GM12801 (cell line): ENCODE data around the gene CSRP2.

ENCODE experiments used
- CTCF ChIP-seq: IDR thresholded peaks from one replicate; pipeline ENCODE4 v1.5.1; 2011; ENCODE audit warnings: control low read depth; ENCODE audit not compliant: insufficient read length; ENCODE audit errors: extremely low read depth

The CSRP2 gene

DNA sequence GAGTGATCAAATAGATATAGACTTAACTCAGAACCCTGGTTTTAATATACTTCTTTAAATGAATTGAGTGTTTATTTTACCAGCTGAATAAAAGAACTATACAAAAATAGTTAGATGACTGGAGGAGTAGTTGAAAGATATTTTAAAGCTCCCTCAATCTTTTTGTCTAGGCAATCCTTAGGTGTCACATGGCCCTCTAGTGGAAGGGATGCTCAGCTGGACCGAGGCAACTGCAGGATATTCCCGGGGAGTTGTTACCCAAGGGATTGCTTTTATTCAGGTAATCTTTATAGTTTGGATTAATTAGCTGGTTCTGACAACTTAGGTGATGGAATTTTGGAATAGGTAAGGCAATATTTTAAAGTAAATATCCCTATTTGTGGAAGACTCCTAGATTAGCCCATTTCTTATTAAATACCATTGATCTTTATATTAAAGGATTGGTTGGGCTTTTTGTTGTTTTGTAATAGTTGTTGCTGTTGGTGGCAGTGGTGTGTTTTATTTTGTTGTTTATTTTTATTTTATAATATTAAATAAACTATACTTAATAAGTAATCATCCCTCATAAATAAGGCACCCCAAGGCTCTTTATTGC lies 57.8 kb downstream of the CSRP2 start:
- TF ChIP-seq CTCF, result no peak

DNA sequence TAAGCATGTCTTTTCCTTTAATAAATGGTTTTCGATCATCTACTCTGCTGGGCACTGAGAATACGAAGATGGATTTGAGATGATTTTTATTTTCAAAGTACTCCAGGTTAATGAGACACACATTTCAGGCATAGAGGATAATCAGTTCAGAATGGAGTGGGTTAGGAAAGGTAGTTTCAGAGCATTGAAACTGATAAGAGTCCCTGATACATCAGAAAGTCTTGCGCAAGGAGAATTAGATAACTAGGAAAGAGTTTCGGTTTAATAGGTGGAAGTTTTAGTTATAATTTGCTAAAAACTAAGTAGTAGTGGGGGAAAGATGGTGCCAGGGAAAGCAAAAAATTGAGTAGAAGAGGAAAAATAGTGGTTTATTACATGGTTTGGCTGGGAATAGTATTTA lies 64.8 kb downstream of the CSRP2 start:
- TF ChIP-seq CTCF, result no peak

- TF ChIP-seq CTCF, result no peak
Observed at GRCh38 chr12:76813265-76813664, 65.6 kb downstream of the CSRP2 start.

DNA sequence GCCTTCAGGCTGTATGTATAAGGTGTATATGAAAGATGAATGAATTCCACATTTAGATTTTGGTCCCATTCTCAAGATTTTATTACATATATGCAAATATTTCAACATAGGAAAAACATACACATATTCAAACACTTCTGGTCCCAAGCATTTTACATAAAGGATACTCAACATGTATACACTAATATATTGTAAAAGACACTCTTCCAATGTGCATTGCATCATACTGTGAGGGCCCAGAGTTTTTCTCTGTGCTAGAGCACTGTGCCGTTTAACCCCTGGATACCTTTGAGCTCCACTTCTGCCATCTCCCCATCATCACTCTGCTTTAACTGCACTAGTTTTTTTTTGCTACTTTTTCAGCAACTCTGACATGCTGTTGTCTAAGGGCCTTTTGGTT lies 66.8 kb downstream of the CSRP2 start:
- TF ChIP-seq CTCF, result no peak

DNA sequence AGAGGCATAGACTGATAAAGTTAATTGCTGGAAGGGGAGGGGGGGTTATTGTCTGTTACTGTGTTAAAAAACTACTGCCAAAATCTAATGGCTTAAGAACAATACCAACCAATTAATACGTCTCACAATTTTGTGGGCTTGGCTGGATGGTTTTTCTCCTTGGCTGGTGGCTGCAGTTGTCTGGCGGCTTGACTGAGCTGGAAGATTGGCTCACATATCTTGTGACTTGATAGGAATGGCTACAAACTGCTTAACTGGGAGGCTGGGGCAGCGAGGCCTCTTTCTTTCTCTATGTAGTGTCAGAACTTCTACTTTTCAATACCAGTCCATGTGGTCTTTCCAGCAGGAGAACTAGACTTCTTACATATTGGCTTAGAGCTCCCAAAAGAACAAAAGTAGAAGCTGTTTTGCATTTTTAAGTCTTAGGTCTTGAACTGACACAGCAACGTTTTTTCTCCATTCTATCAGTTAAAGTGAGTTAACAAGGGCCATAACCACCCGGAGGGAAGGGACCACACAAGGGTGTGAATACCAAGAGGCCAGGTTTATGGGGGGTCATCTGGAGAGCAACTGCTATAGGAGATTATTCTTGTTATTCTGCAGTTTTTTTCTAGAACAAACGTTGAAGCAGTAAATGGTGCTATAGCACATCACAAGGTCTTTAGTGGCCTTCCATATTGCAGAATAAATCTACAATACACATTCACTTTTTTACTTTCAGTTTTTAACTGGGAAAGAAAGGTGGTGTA lies 68.0 kb downstream of the CSRP2 start:
- TF ChIP-seq CTCF, result no peak
